ENCODE results near the gene PFKFB4.

Gene PFKFB4

DNA sequence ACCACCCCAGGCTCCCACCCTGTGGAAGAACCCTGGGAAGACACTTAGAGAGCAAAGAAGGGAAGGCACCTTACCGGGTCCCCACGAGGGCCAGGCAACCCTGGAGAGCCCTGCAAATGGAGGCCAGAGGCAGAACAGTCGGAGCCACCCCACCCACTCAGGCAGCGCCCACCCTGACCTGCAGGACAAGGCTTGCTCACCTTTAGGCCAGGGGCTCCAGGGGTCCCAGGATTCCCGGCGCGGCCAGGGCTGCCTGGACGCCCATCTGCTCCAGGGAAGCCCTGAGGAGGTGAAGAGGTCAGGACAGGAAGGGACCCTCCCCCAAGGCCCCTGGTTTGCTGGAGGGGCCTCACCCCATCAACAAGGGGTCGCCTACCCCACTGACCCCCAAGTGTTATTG, 28.2 kb upstream of the PFKFB4 start:
- DNase-seq (ENCODE audit: low read depth) = no peak

- DNase-seq (ENCODE audit: low read depth) = no peak
Measured at GRCh38 chr3:48581621-48582481, 25.2 kb upstream of the PFKFB4 start.

- no peak for DNase-seq (ENCODE audit: low read depth)
Measured at GRCh38 chr3:48576647-48577046, 20.0 kb upstream of the PFKFB4 start.

DNA sequence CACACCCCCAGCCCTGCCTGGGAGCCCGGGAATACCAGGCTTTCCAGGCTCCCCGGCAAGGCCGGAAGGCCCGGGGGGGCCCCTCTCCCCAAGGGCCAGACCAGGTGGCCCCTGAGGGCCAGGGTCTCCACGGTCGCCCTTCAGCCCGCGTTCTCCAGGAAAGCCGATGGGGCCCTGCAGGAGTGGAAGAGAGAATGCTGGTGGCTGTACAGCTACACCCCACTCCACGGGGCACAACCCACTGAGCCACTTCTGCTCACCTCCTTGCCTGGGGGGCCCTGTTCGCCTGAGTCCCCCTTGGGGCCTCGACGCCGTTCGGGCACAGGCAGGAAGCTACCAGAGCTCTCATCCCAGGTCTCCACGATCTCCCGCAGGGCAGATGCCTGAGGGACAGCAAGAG, 18.8 kb upstream of the PFKFB4 start:
- DNase-seq (ENCODE audit: low read depth) = no peak

DNA sequence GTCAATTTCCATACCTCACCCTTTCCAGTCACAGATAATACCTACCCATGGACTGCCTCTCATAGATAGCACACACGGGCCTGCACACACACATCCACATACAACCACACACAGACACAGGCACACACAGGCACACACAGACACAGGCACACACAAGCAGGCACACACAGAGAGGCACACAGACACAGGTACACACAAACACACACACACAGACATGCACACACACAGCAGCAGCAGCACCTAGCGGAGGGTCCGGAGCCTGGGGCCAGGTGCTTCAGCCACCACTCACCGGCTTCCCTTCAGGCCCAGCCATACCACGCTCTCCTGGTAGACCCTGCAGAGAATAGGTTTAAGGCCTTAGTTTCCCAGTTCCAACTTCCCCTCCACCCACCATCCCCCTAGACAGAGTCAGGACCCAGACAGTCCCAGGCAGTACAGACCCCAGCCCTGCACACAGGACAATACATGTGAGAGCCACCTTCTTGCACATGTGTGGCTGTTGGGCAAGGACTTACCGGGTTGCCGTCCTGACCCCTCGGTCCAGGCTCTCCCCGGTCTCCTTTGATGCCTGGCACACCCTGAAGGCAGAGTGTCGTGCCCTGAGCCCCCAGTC, 17.5 kb upstream of the PFKFB4 start:
- no peak for DNase-seq (ENCODE audit: low read depth)

DNA sequence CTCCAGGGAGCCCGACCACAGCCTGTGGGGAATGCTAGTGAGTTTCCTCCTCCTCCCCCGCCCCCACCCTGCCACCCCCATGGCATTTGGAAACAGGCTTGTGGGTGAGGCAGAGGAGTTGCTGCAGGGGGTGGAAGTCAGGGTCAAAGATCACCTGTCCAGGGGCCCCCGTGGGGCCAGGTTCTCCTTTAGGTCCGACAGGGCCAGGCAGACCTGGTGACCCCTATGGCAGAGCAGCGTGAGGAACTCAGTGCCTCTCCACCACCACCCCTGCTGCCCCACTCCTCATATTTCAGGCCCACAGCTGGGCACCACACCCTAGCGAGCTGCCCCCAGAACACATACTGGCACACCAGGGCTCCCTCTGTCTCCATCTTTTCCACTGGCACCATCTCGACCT, 15.9 kb upstream of the PFKFB4 start:
- no peak for DNase-seq (ENCODE audit: low read depth)

GRCh38 chr3:48571938-48572337, 15.3 kb upstream of the PFKFB4 start:
- DNase-seq (ENCODE audit: low read depth) = no peak

DNA sequence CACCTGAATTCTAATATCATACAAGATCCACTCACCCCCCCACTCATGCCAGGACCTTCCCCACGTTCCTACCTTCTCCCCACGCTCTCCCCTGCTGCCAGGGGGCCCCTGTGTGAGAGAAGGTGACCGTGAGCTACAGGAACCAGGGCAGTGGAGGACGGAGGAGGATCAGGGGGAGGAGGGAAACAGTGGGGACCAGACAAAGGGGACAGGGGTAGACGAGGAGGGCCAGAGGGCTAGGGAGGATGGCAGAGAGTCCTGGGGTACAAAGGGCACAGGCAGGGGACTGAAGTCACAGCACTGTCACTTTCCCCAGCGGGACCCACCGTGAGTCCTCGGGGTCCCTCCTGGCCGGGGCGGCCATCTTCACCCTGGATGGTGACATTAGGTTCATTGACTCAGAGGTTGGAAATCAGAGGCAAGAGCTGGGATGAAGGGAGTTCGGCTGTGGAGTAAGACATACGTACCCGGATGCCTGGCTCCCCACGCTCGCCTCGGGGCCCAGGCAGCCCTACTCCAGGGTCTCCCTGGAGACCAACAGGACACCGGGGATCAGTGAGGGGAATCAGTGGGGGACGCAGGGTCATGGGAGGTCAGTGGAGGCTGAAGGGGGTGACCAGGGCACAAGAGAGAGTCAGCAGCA, 13.3 kb upstream of the PFKFB4 start:
- DNase-seq (ENCODE audit: low read depth) = no peak

GRCh38 chr3:48569400-48569799, 12.8 kb upstream of the PFKFB4 start:
- DNase-seq (ENCODE audit: low read depth) = no peak

GRCh38 chr3:48568476-48568875, 11.9 kb upstream of the PFKFB4 start:
- no peak for DNase-seq (ENCODE audit: low read depth)

GRCh38 chr3:48567500-48567899, 10.9 kb upstream of the PFKFB4 start:
- DNase-seq (ENCODE audit: low read depth) = no peak

- no peak for DNase-seq (ENCODE audit: low read depth)
Measured at GRCh38 chr3:48567090-48567489, 10.5 kb upstream of the PFKFB4 start.

GRCh38 chr3:48566401-48566760, 9.8 kb upstream of the PFKFB4 start:
- no peak for DNase-seq (ENCODE audit: low read depth)

DNA sequence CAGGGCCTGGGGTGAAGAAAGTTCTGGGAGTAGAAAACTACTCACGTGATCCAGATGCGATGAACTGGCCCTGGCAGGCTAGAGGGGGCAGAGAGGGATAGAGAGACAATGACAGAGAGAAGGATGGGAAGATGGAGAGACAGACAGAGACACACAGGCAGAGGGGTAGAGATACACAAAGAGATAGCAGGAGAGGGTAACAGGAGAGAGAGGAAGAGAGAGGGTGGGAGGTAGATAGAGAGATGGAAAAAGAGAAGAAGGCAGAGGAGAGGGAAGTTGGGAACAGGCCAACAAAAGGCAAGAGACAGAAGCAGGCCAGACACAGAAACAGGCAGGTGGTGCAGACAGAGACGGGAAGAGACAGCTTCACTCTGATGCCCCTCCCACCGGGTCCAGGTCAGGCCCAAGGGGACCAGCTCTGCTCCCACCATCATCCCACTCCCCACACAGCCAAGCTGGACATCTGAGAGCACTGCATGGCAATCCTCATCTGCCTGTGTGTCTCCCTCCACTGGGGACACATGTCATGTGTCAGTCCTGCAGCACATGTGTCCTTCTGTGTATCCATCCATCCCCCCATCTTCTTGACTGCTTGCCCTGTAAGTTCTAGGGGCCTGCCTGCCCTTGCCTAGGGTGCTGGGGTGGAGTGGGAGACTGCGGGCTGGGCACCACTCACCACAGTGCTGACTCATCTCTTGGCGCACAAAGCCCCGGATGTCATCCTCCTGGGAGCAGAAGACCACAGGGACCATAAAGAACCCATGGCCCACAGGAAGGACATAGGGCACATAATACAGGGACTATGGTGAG, 9.2 kb upstream of the PFKFB4 start:
- peak; percentile 52 for DNase-seq (ENCODE audit: low read depth)

- DNase-seq (ENCODE audit: low read depth) = no peak
Measured at GRCh38 chr3:48565186-48565585, 8.6 kb upstream of the PFKFB4 start.

- DNase-seq (ENCODE audit: low read depth) = no peak
Measured at GRCh38 chr3:48564667-48565066, 8.1 kb upstream of the PFKFB4 start.

DNA sequence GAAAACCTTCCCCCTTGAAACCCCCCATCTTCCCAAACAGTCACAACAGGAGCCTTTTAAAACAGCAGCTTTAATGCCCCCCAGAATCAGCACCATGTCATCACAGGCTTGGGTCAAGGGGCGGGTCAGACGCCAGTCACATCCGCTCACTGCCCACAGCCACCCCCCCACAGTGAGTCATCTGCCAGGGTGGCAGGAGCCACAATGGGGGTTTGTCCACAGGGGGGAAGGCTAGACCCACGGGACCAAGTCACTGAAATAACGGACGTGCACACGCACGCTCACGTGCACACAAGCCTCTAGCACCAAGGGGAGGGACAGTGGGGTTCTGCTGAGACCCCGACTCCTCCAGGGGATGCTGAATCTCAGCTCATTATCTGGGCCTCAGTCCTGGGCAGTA, 7.4 kb upstream of the PFKFB4 start:
- DNase-seq (ENCODE audit: low read depth) = peak; percentile 67

- DNase-seq (ENCODE audit: low read depth) = no peak
Measured at GRCh38 chr3:48563382-48563918, 6.8 kb upstream of the PFKFB4 start, which contains the start of gene UCN2. Gene UCN2 (minus strand): TSS chr3:48563781. CDS start chr3:48563124, 657 bp downstream.

DNA sequence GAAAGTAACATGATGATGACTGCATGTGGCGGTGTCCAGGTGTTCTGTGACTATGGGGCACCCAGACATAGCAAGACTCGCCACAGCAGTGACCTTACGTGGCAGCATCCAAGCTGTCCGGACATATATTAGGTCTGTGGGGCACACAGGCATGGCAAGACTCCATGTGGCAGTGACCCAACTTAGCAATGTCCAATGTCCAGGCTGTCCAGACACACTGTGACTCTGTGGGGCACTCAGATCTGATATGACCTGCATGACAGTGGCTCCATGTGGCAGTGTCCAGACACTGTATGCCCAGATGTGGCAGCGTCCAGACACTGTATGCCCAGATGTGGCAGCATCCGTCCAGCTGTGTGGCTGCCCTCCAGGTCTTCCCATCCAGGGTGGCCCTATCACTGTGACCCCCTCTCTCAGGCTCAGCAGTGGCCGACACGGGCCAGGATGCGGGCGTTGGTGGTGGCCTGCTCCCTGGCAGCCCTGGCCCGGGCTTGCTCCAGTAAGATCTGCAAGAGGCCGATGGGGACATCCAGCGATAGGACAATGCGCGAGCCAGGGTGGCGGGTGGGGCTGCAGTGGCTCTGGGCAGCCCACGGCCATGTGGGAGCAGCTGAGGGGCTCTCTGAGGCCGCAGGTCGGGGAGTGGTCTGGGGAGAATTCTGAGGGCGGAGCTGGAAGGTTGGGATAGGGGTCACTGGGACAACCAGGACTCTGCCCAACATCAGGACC, 5.9 kb upstream of the PFKFB4 start:
- DNase-seq (ENCODE audit: low read depth) = no peak

DNA sequence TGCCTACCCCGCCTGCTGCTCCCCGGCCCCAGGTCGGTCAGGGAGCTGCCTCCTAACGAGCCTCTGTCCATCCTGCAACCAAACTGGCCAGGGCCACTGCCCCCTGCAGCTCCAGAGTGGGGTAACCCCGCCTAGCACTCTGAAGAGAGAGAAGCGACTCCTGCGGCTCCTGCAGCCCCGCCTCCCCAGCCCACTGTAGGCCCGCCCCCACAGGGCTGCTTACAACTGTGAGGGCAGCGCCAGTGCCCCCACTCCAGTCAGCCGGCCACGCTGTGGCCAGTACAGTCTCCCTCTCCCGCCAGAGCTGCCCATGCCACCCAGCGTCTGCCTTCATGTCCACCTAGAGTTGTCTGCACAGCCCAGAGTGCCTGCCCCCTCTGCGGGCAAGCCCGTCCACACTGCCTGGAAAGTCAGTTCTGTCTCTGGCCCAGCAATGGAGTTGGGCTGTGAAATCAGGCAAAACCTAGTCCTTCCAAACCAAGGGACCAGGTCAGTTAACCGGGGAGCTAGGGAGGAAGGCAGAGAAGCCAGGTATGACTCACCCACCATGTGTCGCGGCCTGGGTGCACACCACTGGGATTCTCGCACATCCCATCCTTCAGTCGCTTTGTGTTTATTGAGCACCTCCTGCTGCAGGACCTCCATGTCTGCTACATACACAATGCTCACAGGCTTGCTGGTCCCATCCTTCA, 4.6 kb upstream of the PFKFB4 start:
- no peak for DNase-seq (ENCODE audit: low read depth)

DNA sequence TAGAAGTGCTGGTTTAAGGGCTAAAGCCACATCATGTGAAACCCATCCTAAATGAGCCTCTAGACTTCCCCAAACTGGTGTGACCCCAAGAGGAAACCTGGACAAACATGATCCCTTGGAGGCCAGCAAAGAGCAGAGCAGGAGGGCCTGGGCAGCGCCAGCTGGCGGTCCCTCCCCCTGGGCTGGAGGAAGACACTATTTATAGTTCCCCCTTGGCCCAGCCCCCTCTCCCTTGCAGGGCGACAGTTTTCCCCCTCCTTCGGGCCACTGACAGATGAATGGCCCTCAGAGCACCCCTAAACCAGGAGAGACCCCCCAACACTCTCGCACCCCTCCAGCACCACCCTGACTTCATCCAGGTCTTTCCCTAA, 4.0 kb upstream of the PFKFB4 start:
- no peak for DNase-seq (ENCODE audit: low read depth)

Measured in HS-5 (cell line).